AG04449 (cell line): ENCODE results near the gene COPG2.
A peak's percentile ranks its signal among the peaks of the same experiment; 100 is the strongest.
"Not testable (repeated sequence)": the region's sequence is repeated elsewhere in the genome, so short reads cannot be mapped to it uniquely, and the experiment has no call there.

ENCODE experiments used
- CTCF ChIA-PET: fragments of 350-600 bp; formaldehyde crosslinking; extraction: SDS; loops from one replicate; lab custom pipeline; 2021; ENCODE audit warnings: antibody characterized with exemption; lab: Yijun Ruan, JAX
- POLR2A ChIA-PET: fragments of 400-600, 350-600 bp; formaldehyde crosslinking; extraction: SDS; loops from one replicate; lab custom pipeline; 2020; ENCODE audit warnings: antibody characterized with exemption, inconsistent platforms; lab: Yijun Ruan, JAX
- DNase-seq: peaks from one replicate; pipeline ENCODE4 v3.0.0-alpha.2; 2010; ENCODE audit warnings: low read depth, low spot score
- H3K4me3 ChIP-seq: 2 replicates; pipeline ENCODE4 v1.5.1; 2011; ENCODE audit warnings: low read depth, mild to moderate bottlenecking, control low read depth, low read length
- CTCF ChIP-seq: IDR thresholded peaks from one replicate; pipeline ENCODE4 v1.5.1; 2011; ENCODE audit warnings: mild to moderate bottlenecking, moderate library complexity, low read length, control low read depth, inconsistent platforms; ENCODE audit not compliant: insufficient read depth; ENCODE audit errors: missing control alignments

COPG2 gene

GRCh38 chr7:130560972-130561371 is 107.6 kb downstream of the COPG2 start:
- CTCF ChIA-PET: no interaction called here
- DNase-seq: no peak

GRCh38 chr7:130559184-130559583 is 109.4 kb downstream of the COPG2 start:
- ChIA-PET POLR2A (no interaction called here), CTCF (interaction anchor here (0.6 kb wide), 1 partner anchor 447 kb away, joined by 3 read pairs; no protein-coding TSS in a partner anchor)

More at GRCh38 chr7:130560972-130561371, 107.6 kb downstream of the COPG2 start:
- POLR2A ChIA-PET: no interaction called here
- peak; percentile 3 for TF ChIP-seq CTCF
- no peak overlapping the region for H3K4me3 ChIP-seq

DNA sequence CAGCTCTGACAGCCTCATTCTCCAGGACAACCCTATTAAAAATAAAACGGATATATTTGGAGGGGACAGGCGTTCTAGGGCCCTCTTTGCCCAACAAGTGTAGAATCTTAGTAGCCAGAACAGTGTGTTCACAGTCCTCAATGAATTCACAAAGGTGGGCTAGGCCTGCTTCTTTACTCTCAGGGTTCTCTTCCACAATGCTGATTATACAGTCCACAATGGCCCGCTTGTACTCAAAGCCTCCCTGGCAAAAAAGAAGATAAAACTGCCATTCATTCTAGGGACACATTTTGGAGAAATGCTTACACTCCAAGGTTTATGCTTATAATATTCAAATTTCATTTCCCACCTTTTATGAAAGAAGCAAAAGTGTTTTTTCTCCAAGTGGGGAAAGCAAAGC is 114.1 kb downstream of the COPG2 start:
- no peak for DNase-seq
- H3K4me3 ChIP-seq: no peak overlapping the region
- ChIA-PET POLR2A (no interaction called here), CTCF (interaction anchor here (0.8 kb wide), 1 partner anchor 9 kb away, joined by 3 read pairs; no protein-coding TSS in a partner anchor)
- TF ChIP-seq CTCF: no peak

More at GRCh38 chr7:130559184-130559583, 109.4 kb downstream of the COPG2 start:
- no peak for DNase-seq
- H3K4me3 ChIP-seq: no peak overlapping the region
- no peak for TF ChIP-seq CTCF

GRCh38 chr7:130553398-130554029 is 115.0 kb downstream of the COPG2 start:
- no peak for TF ChIP-seq CTCF
- POLR2A ChIA-PET: no interaction called here
- DNase-seq: no peak
- no peak overlapping the region for H3K4me3 ChIP-seq
- CTCF ChIA-PET: interaction anchor here (0.8 kb wide), 1 partner anchor 10 kb away, joined by 3 read pairs; no protein-coding TSS in a partner anchor

DNA sequence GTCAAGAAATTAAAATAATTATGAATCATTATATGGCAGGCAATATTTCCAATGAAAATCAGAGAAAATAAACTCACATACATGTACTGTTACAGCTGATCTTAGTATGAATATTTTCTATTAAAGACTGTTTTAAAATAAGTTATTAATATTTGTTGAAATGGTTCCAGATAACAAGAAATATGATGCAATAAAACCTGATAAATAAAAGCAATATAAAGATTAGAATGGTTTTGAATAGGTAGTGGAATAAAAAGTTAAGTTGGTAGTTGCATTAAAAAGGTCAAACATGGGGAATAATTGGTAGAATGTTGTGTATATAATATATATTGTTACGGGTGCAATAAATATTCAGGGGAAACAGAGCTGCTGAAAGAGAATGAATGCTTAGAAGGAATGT is 124.2 kb downstream of the COPG2 start:
- no peak for TF ChIP-seq CTCF
- POLR2A ChIA-PET: no interaction called here
- CTCF ChIA-PET: no interaction called here

DNA sequence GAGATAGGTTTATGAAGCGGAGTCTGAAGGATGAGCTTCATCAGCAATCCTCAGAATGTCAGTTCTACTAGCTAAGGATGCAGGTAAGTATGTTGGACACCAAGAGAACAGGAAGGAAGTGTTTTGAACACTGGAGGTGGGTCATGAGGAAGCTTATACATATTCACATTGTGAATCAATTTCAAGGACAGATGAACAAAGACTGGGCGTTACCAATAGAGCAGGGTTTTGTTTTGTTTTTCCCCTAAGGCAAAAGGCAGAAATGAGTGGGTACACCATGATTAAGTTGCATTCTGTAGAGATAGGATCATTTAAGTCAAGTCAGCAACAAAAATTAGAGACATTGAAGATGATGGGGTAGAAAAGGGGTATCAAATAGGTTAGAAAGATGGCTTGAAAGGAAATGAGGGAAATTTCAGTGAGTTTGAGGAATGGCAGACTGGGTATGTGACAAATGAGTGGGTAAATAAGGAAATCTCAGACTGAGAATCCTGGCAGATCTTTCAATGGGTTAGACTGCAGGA is 125.0 kb downstream of the COPG2 start:
- no peak for DNase-seq
- H3K4me3 ChIP-seq: no peak overlapping the region
- ChIA-PET POLR2A (no interaction called here), CTCF (no interaction called here)
- no peak for TF ChIP-seq CTCF

More for the DNA sequence above, 124.2 kb downstream of the COPG2 start:
- DNase-seq: no peak
- no peak overlapping the region for H3K4me3 ChIP-seq

- H3K4me3 ChIP-seq, POLR2A ChIA-PET, DNase-seq, CTCF ChIA-PET: not testable (repeated sequence)
Observed at GRCh38 chr7:130542297-130542696, 126.3 kb downstream of the COPG2 start.

DNA sequence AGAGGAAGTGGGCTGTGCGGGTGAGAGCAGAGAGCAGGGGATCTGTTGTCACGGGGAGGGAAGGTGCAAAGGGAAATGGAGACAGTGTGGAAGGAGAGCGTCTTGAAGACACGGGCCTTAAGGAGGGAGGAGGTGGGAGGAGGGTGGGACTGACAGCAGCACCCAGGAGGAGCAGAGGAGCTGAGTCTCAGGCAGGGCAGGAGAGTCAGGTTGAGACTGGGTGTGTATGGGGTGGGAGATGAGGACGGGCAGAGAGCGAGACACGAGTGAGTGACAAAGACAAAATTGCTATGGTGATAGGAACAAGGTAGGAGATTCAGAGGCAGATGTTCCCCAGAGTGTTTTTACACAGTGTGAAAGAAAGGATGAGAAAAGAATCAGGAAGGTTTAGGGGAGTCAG is 127.3 kb downstream of the COPG2 start:
- DNase-seq, POLR2A ChIA-PET, CTCF ChIA-PET, H3K4me3 ChIP-seq: not testable (repeated sequence)

GRCh38 chr7:130537894-130538293 is 130.7 kb downstream of the COPG2 start:
- H3K4me3 ChIP-seq, POLR2A ChIA-PET, DNase-seq, CTCF ChIA-PET: not testable (repeated sequence)
